Measurements from ENCODE around the gene DUOX1. TPM values are rescaled to one million over a fixed set of nuclear protein-coding genes. Genes with fewer than 3 reads are reported as not detected.

DUOX1 gene
- total RNA-seq, 3 donors from 2014 or later (not counting 1 experiment from before 2014, with no cell fraction given), result 0.20 TPM; not detected in 2

- H3K4me1 Mint-ChIP-seq, result peaks cover 1 to 16% of the 10 kb centered on the region in 2 donors
- H3K36me3 Mint-ChIP-seq, result no peaks in the 10 kb centered on the region
- 5% methylated on average over 11 of the region's 13 CpGs for WGBS (ENCODE audit: insufficient coverage)
- TF ChIP-seq CTCF (IDR thresholded peaks at IDR 0.05), result no peak
- peaks cover 70 to 73% of the 10 kb centered on the region in 2 donors for H3K27me3 Mint-ChIP-seq (ENCODE audit: low read depth in 2 of 2)
- no peaks in the 10 kb centered on the region for H3K9me3 Mint-ChIP-seq
- no peak overlapping the region for H3K27ac Mint-ChIP-seq
- Histone ChIP-seq H3K4me3 (ENCODE audit: low read length) (no peak overlapping the region), H3K4me1 (ENCODE audit: control insufficient read depth, insufficient read depth, low read length) (peaks cover 21% of the 10 kb centered on the region), H3K27me3 (ENCODE audit: control insufficient read depth, insufficient read depth, low read length) (peaks cover 58% of the 10 kb centered on the region), H3K9me3 (ENCODE audit: control insufficient read depth, insufficient read depth, low read length) (no peaks in the 10 kb centered on the region), H3K27ac (ENCODE audit: low read length) (no peak overlapping the region), H3K36me3 (ENCODE audit: control insufficient read depth, insufficient read depth, low read length) (no peaks in the 10 kb centered on the region)
- no peak for DNase-seq
- ATAC-seq, result no peak
- intact Hi-C loops (cut with micrococcal nuclease), result no loop called here
- H3K4me3 Mint-ChIP-seq, result no peak overlapping the region
Observed at GRCh38 chr15:45112143-45112590, 17.6 kb upstream of the DUOX1 start.

- Mint-ChIP-seq H3K4me1 (peaks cover 8 to 22% of the 10 kb centered on the region in 2 donors), H3K36me3 (no peaks in the 10 kb centered on the region), H3K27ac (no peak overlapping the region), H3K9me3 (no peaks in the 10 kb centered on the region), H3K4me3 (no peak overlapping the region), H3K27me3 (ENCODE audit: low read depth in 2 of 2) (peaks cover 76 to 77% of the 10 kb centered on the region in 2 donors)
- intact Hi-C loops (cut with micrococcal nuclease), result no loop called here
- no peak overlapping the region for H3K4me3 ChIP-seq (ENCODE audit: low read length)
- ATAC-seq (no peak), DNase-seq (no peak)
- 4% methylated on average over 57 of the region's 58 CpGs for WGBS (ENCODE audit: insufficient coverage)
- H3K4me1 ChIP-seq (ENCODE audit: control insufficient read depth, insufficient read depth, low read length), result peaks cover 27% of the 10 kb centered on the region
- H3K9me3 ChIP-seq (ENCODE audit: control insufficient read depth, insufficient read depth, low read length), result no peaks in the 10 kb centered on the region
- H3K27ac ChIP-seq (ENCODE audit: low read length), result no peak overlapping the region
- no peaks in the 10 kb centered on the region for H3K36me3 ChIP-seq (ENCODE audit: control insufficient read depth, insufficient read depth, low read length)
- no peak for TF ChIP-seq CTCF (IDR thresholded peaks at IDR 0.05)
- H3K27me3 ChIP-seq (ENCODE audit: control insufficient read depth, insufficient read depth, low read length), result peaks cover 64% of the 10 kb centered on the region
Observed at GRCh38 chr15:45112591-45113379, 17.0 kb upstream of the DUOX1 start.

DNA sequence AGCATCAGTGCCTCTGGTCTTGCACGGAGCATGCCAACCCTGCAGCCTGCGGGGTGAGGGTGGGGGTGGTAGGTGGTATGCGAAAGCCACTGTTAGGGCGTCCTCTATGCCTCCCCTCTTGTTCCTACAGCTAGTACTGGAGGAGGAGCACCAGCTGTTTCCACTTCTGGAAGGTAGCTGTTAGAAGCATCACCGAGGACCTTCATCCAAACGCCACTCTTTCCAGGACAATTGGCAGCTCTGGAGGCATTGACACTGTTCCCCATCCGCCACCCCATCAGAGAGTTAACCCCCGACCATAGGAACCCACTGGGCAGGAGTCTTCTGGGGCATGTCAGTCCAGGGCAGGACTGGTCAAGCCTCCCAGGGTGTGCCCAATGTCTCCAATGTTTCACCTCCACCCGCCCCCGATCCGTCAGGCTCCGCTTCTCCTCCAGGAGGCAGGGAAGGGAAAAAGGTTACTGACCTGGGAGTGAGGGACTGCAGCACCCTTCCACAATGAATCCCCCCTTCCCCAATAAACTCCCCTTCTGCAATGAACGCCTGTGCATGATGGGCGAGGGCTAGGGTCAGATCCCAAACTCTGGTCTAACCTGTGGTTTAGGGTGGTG, 16.3 kb upstream of the DUOX1 start:
- no peak overlapping the region for H3K27ac ChIP-seq (ENCODE audit: low read length)
- no peaks in the 10 kb centered on the region for H3K36me3 Mint-ChIP-seq
- H3K4me3 Mint-ChIP-seq, result no peak overlapping the region
- no peaks in the 10 kb centered on the region for H3K9me3 ChIP-seq (ENCODE audit: control insufficient read depth, insufficient read depth, low read length)
- DNase-seq, result no peak
- 6% methylated on average over 8 of the region's 14 CpGs for WGBS (ENCODE audit: insufficient coverage)
- peaks cover 31% of the 10 kb centered on the region for H3K4me1 ChIP-seq (ENCODE audit: control insufficient read depth, insufficient read depth, low read length)
- peaks cover 14 to 29% of the 10 kb centered on the region in 2 donors for H3K4me1 Mint-ChIP-seq
- no peaks in the 10 kb centered on the region for H3K36me3 ChIP-seq (ENCODE audit: control insufficient read depth, insufficient read depth, low read length)
- intact Hi-C loops (cut with micrococcal nuclease), result no loop called here
- no peak overlapping the region for H3K27ac Mint-ChIP-seq
- H3K27me3 ChIP-seq (ENCODE audit: control insufficient read depth, insufficient read depth, low read length), result peaks cover 66% of the 10 kb centered on the region
- H3K27me3 Mint-ChIP-seq (ENCODE audit: low read depth in 2 of 2), result peaks cover 83 to 84% of the 10 kb centered on the region in 2 donors
- TF ChIP-seq CTCF (IDR thresholded peaks at IDR 0.05), result no peak
- H3K9me3 Mint-ChIP-seq, result no peaks in the 10 kb centered on the region
- H3K4me3 ChIP-seq (ENCODE audit: low read length), result no peak overlapping the region
- no peak for ATAC-seq

All from natural killer cell (primary cell).